Stimulated activated CD4-positive, alpha-beta T cell treated with anti-CD3 and anti-CD28 coated beads, Interleukin-1b, Interleukin-23, amount 100 ng/mL, for 4 hours (primary cell): ENCODE measurements around the gene FSTL4.

ENCODE experiments used
- DNase-seq, 2 donors: peaks; one replicate each; pipeline ENCODE4 v3.0.0-alpha.2; 2020; ENCODE audit warnings: low read depth in 2 of 2

FSTL4 gene

DNA sequence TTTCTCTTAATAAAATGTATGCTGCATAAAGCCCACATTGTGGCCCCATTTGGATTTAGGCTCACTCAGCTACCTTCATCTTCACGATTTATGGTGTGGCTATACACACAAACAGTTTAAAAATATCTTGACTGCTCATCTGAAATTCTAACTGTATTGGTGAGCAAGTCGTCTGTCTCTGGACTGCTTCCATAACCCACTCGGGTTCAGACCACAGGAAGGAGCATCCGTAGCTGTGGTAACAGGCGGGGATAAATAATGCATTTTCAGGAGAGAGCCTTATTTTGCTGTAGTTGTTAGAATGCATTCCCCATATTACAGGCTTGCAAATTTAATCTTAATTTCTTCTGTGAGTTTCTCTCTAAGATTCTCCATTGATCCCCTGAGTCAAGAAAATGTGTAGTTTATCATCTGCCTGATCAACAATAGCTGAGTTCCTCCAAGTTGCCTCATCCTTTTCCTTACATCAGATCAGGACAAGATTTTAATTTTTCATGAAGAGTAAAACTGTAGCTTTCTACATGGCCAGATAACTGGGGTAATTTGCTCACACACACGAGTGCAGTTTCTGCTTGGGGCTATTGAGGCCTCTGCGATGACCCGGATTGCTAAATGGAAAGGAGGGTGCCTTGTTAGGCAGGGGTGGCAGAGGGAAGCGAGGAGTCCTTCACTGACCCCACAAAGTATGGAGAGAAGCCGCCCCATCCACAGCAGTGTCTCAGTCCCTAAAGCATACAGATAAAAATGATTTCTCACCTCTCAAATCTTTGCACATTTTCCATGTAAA lies 133.9 kb downstream of the FSTL4 start:
- DNase-seq: no peak

DNA sequence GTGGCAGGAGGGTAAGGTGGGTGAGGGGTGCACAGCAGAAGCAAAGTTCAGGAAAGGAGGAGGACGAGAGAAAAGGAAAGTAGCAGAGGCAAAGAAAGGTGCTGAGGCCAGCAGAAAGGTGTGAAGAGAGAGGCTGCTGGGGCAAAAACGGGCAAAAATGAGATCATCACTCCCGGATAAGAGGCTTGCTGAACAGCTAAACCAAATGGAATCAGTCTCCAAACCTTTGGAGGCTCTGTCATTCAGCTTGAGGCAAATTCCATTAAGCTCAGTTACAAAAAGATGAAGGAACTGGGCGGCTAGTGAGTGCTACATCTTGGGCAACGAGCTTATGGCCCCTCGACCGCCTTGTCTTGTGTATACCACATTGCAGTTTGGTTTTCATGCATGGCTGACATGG lies 136.4 kb downstream of the FSTL4 start:
- no peak for DNase-seq

DNA sequence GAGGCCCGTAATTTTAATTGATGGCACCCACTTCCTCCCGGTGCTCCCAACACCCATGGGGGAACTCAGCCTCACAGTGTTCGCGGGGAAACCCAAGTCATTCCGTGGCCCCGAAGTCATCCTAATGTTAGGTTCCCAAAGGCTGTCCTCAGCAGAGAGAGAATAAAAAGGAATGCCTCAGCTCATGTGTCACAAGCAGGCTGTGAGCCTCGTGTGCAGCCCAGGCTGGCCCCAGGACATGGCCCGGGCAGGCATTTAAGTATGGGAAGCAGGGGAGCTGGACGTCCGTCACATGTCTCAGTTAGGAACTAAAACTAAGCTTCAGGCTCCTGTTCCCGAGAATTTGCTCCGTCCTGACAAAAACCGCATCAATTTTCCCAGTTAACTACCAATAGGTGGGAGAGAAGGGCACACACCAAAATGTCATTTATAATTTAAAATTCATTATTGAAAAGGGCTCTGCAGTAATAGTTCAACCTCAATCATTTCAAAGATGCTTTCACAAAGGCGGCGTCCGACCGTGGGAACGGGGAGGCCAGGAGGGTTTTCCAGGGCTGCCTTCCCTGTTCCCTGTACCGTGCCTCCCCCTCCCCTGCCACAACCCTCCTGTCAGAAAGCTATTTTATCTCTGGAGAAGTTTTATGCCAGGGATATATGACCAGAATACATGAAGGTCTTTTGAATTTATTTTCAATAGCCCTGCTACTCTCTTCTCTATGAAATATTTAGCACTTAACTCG lies 137.3 kb downstream of the FSTL4 start:
- no peak for DNase-seq

DNA sequence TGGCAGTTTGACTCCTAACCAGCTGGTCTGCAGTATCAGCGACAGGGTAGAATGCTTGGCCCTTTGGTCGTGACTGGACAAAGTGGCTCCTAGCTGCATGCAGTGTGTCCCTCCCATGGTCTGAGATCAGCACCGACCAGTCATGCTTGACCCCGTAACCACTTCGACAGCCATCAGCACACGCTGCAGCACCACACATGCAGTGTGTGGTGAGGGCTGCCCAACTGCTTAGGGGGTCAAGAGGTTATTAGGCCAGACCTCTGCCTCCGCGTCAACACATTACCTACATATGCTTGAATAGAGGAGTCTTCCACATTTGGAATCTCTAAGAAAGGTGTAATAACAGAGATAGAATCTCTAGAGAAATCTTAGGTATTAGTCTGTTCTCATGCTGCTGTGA lies 139.1 kb downstream of the FSTL4 start:
- DNase-seq: no peak

DNA sequence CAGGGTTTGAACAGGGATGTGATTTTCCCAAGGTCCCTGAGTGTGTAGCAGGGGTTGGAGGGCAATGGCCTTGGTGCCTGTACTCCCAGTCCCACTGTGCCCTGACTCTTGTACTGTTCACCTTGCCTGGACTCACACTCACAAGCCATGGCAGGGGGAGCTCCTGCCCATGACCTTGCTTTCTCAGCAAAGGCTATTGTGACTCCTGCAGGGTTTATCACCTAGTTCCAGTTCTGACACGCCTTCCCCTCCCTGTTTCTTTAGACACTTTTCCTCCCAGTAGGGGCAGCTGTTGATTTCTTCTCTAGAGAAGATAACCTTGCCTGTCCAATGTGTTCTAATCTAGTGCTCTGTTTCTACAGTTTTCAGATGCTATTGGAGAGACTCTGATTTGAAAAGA lies 139.5 kb downstream of the FSTL4 start:
- DNase-seq: no peak

DNA sequence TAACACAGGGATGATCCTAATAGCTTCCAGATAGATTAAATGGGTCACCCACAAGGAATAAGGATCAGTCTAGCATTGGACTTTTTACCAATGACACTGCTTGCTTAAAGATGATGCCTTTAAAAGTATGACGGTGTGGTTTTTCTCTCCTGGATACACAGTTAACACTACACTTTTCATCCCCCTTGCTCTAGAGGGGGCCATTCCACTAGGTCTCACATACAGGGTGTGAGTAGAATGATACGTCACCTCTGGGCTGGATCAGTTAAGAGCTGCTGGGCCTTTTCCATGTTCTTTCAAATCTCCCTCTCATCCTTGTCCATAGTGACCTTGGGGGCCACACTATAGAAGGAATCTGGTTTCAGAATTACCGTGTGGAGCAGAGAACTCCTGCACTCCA lies 140.6 kb downstream of the FSTL4 start:
- no peak for DNase-seq

DNA sequence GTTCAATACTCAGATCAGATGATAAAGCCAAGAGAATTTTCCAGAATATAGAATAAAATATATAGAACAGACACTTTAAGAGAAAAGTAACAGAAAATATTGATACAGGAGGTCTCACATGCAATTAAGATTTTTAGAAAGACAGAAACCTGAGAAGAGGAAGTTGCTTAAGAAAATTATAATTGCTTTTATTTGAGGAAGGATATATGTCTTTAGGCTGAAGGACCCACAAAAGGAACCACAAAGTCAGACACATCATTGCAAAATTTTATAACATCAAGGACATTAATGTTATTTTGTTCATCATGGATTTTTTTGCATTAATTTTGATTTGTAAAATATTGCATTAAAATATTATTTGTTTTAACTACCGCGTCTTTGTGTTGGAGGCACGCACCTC lies 141.5 kb downstream of the FSTL4 start:
- DNase-seq: no peak

DNA sequence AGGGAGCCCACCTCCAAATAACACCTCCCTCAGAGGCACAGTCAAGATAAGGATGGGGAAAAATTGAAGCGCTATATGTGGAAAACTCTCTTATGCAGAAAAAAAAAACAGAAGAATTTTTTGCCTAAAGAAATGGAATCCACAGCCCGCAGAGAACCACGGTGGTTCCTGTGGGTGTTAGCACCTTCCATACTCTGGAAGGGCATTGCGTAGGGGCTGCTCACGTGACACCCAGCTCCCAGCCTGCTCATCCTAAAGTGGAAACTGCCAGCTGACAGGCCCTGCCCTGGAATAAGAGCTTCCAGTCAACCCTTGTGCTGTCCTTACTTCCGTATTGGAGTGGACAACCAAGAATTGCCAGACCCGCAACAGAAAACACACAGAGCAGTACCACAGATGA lies 142.5 kb downstream of the FSTL4 start:
- no peak for DNase-seq

DNA sequence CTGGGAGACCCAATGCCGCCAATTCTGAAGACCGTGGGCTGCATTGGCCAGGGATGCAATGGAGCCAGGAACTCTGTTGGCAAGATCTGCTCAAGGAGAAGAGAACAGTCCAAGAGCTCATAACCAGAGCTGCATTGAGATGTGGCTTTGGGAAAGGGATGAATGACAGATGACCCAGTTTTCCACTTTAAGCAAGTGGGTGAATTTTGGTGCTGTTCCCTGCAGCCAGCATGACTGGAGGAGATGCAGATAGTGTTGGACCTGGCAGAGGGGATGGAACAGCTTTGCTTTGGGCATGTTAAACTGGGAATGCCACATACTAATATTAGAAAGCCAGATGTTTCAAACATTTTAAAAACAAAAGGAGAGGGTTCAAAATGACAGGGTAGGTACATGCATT lies 143.1 kb downstream of the FSTL4 start:
- DNase-seq: no peak

DNA sequence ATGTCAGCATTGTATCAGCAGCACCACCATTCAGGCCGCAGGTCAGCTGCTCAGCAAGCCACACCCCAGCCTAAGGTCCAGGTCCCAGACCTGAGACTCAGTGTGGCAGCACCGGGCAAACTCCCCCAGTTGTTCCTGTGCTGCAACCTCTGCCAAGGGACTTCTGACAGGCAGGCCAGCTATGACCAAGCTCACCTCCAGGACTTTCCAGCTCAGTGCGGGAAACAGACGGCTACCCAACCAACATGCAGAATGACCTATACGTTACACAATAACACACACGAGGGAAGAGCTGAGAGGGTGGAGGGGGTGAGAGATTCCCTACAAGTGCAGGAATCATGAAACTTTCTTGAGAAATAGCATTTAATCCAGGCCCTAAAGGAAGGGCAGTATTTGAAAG lies 143.7 kb downstream of the FSTL4 start:
- DNase-seq: no peak

DNA sequence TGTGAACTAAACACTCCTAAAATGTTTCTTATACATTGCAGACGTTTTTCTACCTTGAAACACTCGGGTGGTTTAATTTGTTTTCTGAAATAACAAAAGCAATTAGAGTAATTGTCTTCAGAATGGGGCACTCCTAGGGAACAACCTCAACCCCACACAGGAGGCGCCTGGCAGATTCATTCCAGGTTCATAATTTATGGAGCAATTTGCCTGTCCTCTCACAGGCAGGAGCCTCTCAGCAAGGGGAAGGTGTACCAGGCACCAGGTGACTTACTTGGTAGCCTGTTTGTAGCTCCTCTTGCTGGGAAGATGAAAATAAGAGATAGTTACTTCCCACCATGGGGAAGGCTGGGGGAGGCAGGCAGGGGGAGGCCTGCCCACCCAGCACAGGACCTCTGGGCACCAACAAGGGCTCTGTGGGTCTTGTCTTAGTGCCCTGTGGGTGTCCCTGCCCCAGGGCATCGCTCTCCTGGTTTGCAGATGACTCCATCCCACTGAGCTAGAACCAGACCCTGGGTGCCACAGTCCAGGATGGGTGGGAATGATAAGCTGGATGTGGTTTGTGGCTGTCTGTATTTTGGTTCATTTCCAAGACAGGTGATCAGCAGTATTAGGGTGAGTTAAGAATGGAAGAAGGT lies 144.4 kb downstream of the FSTL4 start:
- DNase-seq: no peak

DNA sequence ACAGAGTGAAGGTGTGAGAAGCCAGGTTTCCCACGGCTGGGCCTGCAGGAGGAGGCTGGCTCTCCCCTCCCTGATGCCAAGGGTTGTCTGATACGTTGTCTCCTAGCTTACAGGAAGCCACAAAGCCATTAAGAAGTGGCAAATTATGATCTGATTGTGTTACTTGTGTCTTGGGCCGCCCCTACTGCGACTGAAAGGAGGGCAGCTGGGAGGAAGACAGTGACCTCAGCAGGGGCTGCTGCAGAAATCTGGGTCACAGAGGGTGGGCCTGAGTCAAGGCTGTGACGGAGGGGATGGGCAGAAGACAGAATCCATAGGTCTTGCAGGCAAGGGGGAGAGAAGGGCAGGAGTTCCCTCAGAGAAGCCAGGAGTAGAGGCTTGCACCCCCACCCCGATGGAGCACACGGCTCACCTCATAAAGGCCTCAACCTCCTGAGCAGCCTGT lies 145.0 kb downstream of the FSTL4 start:
- no peak for DNase-seq

DNA sequence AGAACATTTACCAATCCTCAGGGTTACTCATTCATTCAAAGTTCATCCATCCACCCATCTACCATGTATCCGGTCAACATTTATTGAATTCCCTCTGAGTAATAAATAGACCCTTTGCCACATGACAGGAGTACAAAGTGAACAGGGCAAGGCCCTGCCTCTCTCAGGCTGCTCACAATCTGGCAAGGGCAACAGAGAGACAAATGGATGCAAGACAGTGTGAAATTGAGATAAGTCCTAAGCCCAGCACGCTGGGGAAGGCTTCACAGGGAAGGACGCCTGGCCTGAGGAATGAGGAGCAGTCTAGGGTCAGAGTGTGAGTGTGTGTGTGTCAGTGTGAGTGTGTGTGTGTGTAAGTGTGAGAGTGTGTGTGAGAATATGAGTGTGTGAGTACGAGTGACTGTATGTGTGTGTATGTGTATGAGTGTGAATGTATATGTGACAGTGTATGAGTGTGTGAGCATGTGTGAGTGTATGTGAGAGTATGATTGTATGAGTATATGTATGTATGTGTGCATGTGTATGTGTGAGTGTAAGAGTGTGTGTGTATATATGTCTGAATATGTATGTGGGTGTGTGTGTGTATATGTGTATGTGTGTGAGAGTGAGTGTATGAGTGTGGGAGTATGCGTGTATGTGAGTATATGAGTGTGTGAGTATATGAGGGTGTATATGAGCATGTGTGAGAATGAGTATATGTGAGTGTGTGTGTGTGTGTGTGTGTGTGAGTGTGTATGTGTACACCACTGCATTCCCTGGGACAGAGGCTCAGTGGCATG lies 145.6 kb downstream of the FSTL4 start:
- DNase-seq: no peak

DNA sequence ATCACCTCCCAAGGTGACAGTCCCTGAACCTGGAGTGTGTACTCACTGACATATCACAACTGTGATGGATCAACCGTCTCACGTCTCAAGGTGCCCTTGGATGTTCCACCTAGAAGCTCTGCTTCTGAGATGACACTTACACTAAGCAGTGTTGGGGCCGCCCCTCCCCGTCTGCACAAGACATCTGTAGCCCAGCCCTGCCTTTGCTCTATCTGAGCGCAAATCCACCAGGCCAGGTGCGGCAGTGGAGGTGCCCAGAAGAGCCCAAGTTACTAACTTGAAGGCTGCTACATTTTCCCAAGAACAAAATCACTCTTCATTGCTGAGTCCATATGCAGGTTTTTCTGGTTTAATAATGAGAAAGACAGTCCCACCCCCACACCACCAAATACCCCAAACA lies 148.3 kb downstream of the FSTL4 start:
- no peak for DNase-seq

DNA sequence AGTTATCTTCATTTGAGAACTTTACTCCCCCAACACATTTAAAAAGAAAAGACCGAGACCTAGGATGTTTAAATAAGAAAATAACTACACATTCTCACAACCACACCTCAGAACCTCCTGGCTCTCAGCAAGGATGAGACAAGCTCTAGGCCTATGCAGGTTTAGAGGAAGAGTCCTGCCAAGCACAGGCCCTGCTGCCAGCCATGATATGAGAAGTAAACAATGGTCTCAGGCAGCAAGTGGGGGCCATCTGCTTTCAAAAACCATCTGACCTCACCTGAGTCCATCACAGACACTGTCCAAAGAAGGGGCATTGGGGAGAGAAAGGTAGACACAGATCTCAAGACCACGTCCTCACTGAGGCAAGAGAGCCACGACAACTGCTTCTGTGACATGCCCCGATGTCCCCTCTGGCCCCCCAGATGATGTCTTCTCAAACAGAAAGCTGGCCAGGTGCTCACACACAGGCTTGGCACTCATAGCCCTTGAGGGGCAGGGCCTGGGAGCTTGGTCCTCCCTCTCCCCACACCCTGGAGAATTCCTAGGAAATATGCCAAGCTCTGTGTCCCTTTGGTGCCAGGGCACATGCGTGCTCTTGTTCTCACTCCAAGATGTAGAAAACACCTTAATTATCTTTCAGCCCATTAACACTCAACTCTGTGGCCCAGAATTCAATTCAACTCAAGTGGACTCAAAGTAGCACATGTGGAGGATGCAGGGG lies 150.4 kb downstream of the FSTL4 start:
- no peak for DNase-seq

DNA sequence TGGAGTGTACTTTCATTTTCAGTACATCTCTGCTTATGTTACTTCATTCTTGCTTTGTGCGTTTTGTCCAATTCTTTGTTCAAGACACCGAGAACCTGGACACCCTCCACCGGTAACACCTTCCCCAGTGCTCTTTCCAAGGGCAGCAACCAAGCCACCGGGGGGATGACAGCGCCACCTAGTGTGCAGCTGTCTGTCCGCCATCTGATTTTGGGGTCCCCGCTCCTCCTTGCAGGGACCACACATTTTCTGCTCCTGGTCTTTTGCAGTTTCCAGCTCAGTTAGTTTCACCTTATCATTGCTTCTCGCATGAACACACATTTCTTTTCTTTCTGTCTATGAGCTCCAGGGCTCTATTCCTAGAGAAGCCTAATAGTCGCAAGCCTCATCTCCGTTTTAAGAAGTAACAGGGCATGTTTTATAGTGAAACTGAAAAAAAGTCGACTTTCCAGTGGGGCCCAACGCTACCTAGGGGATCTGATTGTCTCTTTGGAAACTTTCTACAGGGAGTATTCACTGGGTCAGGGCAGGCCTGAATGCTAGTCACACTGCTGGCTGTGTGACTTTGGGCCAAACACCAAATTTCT lies 152.1 kb downstream of the FSTL4 start:
- peak; percentile 7 to 26 for DNase-seq

DNA sequence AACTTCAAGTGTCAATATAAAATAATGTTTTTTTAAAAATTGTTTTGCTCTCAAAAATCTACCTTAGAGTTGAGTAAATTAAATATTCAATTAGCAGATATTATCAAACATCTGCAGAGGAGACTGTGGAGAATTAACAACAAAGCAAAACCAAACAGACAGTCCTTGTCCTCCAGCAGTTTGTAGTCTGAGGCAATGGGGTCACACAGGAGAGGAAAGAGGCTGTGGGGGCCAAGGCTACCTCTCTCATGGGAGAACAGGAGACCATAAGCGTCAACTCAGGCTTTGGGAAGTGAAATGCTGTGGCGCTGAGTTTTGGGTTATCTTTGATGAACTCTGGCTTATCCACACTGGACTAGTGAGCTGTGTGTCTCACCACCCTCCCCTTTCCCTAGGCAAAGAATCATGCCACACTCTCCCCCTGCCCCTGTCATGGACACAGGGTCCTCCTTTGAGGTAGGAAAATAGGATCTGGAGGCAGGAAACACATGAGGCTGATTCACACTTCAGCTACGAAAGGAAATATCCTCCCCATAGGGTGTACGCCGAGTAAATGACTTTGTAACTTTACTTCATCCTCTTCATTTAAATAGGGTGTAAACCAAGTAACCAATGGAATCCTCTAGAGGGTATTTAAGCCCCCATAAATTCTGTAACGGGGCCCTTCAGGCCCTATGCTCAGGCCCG lies 152.7 kb downstream of the FSTL4 start:
- DNase-seq: no peak

DNA sequence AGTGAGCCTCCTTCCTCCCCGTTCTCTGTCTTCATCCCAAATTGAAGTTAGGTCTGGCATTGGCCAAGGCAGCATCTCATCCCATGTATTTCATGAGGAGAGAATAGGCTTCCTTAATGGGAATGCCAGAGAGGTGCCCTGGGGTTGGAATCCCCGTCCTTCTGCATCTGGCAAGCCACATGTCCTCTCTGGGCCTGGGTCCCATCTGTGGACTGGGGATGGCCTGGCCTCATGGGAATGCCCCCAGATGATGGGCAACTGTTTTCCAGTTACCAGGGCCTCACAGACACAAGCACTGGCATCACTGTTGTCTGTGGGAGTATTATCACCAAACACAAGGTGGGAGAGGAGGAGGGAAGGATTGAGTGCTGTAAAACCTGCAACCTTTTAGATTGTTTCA lies 153.9 kb downstream of the FSTL4 start:
- DNase-seq: no peak

DNA sequence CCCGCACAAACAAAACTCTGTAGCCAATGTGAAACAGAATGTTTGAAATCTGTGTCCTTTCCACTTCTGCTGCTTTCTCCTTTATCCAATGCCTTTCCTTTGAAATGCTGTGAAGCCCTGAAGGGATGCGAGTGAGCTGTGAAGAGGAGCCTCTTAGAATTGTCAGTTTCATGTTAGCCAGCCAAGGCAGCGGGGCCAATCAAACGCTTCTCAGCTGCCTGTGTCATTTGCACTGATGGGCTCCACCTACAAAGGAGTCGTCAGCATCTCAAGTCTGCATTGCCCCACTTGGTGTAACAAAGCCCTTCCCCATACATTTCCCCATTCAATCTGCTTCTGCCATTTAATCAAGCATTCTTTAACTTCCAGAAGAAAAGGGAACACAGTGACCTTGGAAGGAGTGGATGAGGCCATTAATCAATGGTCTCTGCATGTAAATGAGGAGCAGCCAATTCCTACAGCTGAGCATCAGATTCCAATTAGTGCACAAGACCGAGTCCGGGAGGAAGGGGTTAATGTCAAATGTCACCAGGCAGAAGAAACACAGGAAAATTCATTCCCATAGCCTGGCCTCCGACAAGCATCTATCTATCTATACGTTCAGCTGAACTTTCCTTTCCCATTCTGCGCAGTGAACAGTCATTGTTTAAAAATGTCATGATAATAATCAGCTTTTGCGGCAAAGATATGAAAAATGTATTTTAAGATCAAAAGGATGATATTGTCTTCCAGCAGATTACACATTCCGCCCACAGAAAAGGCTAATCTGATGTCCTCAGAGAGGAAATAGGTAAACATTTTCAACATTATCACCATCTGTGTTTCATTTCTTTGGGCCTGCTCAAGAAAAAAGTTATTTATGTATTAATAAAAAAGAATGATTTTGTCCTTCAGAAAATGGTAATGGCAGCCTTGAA lies 154.6 kb downstream of the FSTL4 start:
- DNase-seq: no peak
